ENCODE results near the gene GNPTG. TPM values are rescaled to one million over a fixed set of nuclear protein-coding genes. Genes with fewer than 3 reads are reported as not detected.

GNPTG gene
- total RNA-seq, 1 donor: 69.1 TPM

GRCh38 chr16:1401061-1401757 is 49.5 kb downstream of the GNPTG start:
- H3K4me3 ChIP-seq (ENCODE audit: insufficient read depth, low read length): no peak overlapping the region
- H3K27ac ChIP-seq (ENCODE audit: low read depth, low read length): no peak overlapping the region
- H3K27me3 ChIP-seq (ENCODE audit: insufficient read depth, low read length): no peaks in the 10 kb centered on the region
- no peak for TF ChIP-seq CTCF (IDR thresholded peaks at IDR 0.05; ENCODE audit: extremely low read depth, low read depth, low read length)
- H2AFZ ChIP-seq (ENCODE audit: low read length): no peak overlapping the region
- no peaks in the 10 kb centered on the region for H3K79me2 ChIP-seq (ENCODE audit: insufficient read depth, low read length)
- H3K9me3 ChIP-seq (ENCODE audit: low read depth, low read length): no peaks in the 10 kb centered on the region
- no peaks in the 10 kb centered on the region for H3K4me1 ChIP-seq (ENCODE audit: insufficient read depth, low read length)
- DNase-seq (ENCODE audit: insufficient read length, low spot score, missing footprints): no peak
- no peak overlapping the region for H3K4me2 ChIP-seq (ENCODE audit: insufficient read depth, low read length)
- peaks cover 5% of the 10 kb centered on the region for H4K20me1 ChIP-seq (ENCODE audit: insufficient read depth, low read length)
- H3K36me3 ChIP-seq (ENCODE audit: insufficient read depth, low read length): no peaks in the 10 kb centered on the region

- Histone ChIP-seq H3K4me1 (ENCODE audit: insufficient read depth, low read length) (no peaks in the 10 kb centered on the region), H3K4me3 (ENCODE audit: insufficient read depth, low read length) (no peak overlapping the region), H3K79me2 (ENCODE audit: insufficient read depth, low read length) (no peaks in the 10 kb centered on the region), H3K4me2 (ENCODE audit: insufficient read depth, low read length) (no peak overlapping the region), H3K36me3 (ENCODE audit: insufficient read depth, low read length) (no peaks in the 10 kb centered on the region), H2AFZ (ENCODE audit: low read length) (no peak overlapping the region), H4K20me1 (ENCODE audit: insufficient read depth, low read length) (peaks cover 5% of the 10 kb centered on the region), H3K27ac (ENCODE audit: low read depth, low read length) (no peak overlapping the region), H3K27me3 (ENCODE audit: insufficient read depth, low read length) (no peaks in the 10 kb centered on the region), H3K9me3 (ENCODE audit: low read depth, low read length) (no peaks in the 10 kb centered on the region)
- no peak for DNase-seq (ENCODE audit: insufficient read length, low spot score, missing footprints)
- TF ChIP-seq CTCF (IDR thresholded peaks at IDR 0.05; ENCODE audit: extremely low read depth, low read depth, low read length): no peak
Observed at GRCh38 chr16:1401758-1402154, 50.0 kb downstream of the GNPTG start.

GRCh38 chr16:1403036-1403435 is 51.3 kb downstream of the GNPTG start:
- Histone ChIP-seq H4K20me1 (ENCODE audit: insufficient read depth, low read length) (peaks cover 11% of the 10 kb centered on the region), H3K36me3 (ENCODE audit: insufficient read depth, low read length) (no peaks in the 10 kb centered on the region), H3K4me3 (ENCODE audit: insufficient read depth, low read length) (no peak overlapping the region), H3K4me2 (ENCODE audit: insufficient read depth, low read length) (no peak overlapping the region), H3K9me3 (ENCODE audit: low read depth, low read length) (no peaks in the 10 kb centered on the region), H3K79me2 (ENCODE audit: insufficient read depth, low read length) (peaks cover 4% of the 10 kb centered on the region), H3K4me1 (ENCODE audit: insufficient read depth, low read length) (peaks cover 6% of the 10 kb centered on the region), H2AFZ (ENCODE audit: low read length) (no peak overlapping the region), H3K27ac (ENCODE audit: low read depth, low read length) (no peak overlapping the region), H3K27me3 (ENCODE audit: insufficient read depth, low read length) (no peaks in the 10 kb centered on the region)
- no peak for DNase-seq (ENCODE audit: insufficient read length, low spot score, missing footprints)
- TF ChIP-seq CTCF (IDR thresholded peaks at IDR 0.05; ENCODE audit: extremely low read depth, low read depth, low read length): no peak

- Histone ChIP-seq H3K79me2 (ENCODE audit: insufficient read depth, low read length) (peaks cover 4% of the 10 kb centered on the region), H4K20me1 (ENCODE audit: insufficient read depth, low read length) (peaks cover 11% of the 10 kb centered on the region), H3K4me1 (ENCODE audit: insufficient read depth, low read length) (peaks cover 10% of the 10 kb centered on the region), H3K27ac (ENCODE audit: low read depth, low read length) (no peak overlapping the region), H2AFZ (ENCODE audit: low read length) (no peak overlapping the region), H3K9me3 (ENCODE audit: low read depth, low read length) (no peaks in the 10 kb centered on the region), H3K36me3 (ENCODE audit: insufficient read depth, low read length) (no peaks in the 10 kb centered on the region), H3K4me3 (ENCODE audit: insufficient read depth, low read length) (no peak overlapping the region), H3K4me2 (ENCODE audit: insufficient read depth, low read length) (no peak overlapping the region), H3K27me3 (ENCODE audit: insufficient read depth, low read length) (no peaks in the 10 kb centered on the region)
- DNase-seq (ENCODE audit: insufficient read length, low spot score, missing footprints): no peak
- TF ChIP-seq CTCF (IDR thresholded peaks at IDR 0.05; ENCODE audit: extremely low read depth, low read depth, low read length): no peak
Observed at GRCh38 chr16:1403733-1404132, 52.0 kb downstream of the GNPTG start.
